Suprapubic skin (tissue), 4 donors: ENCODE measurements around the gene SLC36A3. TPM values are rescaled to one million over a fixed set of nuclear protein-coding genes. Genes with fewer than 3 reads are reported as not detected.
"Not testable (repeated sequence)": the region's sequence is repeated elsewhere in the genome, so short reads cannot be mapped to it uniquely, and the experiment has no call there.

ENCODE experiments used
- DNase-seq, 2 donors: peaks; one replicate each; pipeline ENCODE4 v3.0.0-alpha.2; 2019; ENCODE audit warnings: low spot score in 2 of 2
- H3K27ac ChIP-seq: fragments of 200-600 bp; sonication (generic); one replicate; pipeline ENCODE4 v1.5.1; 2019
- H3K27me3 ChIP-seq: fragments of 200-600 bp; sonication (generic); one replicate; pipeline ENCODE4 v1.5.1; 2019
- H3K36me3 ChIP-seq: fragments of 200-600 bp; sonication (generic); one replicate; pipeline ENCODE4 v1.5.1; 2019
- H3K4me1 ChIP-seq: fragments of 200-600 bp; sonication (generic); one replicate; pipeline ENCODE4 v1.5.1; 2019
- H3K4me3 ChIP-seq: fragments of 200-600 bp; sonication (generic); one replicate; pipeline ENCODE4 v1.5.1; 2019; ENCODE audit warnings: mild to moderate bottlenecking
- H3K9me3 ChIP-seq: fragments of 200-600 bp; sonication (generic); one replicate; pipeline ENCODE4 v1.5.1; 2019
- EP300 ChIP-seq: sonication (generic); formaldehyde crosslinking; IDR thresholded peaks from one replicate; pipeline ENCODE4 v1.6.1; 2017; ENCODE audit warnings: antibody characterized with exemption
- POLR2A ChIP-seq, 2 donors: fragments of 450-650 bp; IDR thresholded peaks; one replicate each; pipeline ENCODE4 v1.6.1; 2017; ENCODE audit warnings: antibody characterized with exemption in 2 of 2, mild to moderate bottlenecking in 2 of 2, moderate library complexity in 2 of 2
- POLR2AphosphoS5 ChIP-seq, 3 donors: sonication (generic); formaldehyde crosslinking; IDR thresholded peaks; one replicate each; pipeline ENCODE4 v1.6.1; 2017; ENCODE audit warnings: antibody characterized with exemption in 3 of 3
- WGBS: methylation state at CpG from one replicate; pipeline ENCODE4 v1.1.5; 2018; 5-methylcytosine and 5-hydroxymethylcytosine counted together
- total RNA-seq, 4 donors: library from RNA; depleted of rRNA; stranded (reverse); fragments of >200 nt; gene quantifications; one replicate each; pipeline ENCODE4 v1.1.0, GENCODE V29; 2016
- TF ChIP-seq, protein P1 (sequence below), 2 donors: fragments of 200-600 bp in 1 of 2; fragments of 450-650 bp in 1 of 2; sonication (generic) in 1 of 2; IDR thresholded peaks; one replicate each; pipeline ENCODE4 v1.5.1; 2016 to 2019; ENCODE audit warnings: antibody characterized with exemption in 2 of 2, mild to moderate bottlenecking in 1 of 2, moderate library complexity in 1 of 2

SLC36A3 gene
- total RNA-seq, 4 donors from 2014 or later: not detected

DNA sequence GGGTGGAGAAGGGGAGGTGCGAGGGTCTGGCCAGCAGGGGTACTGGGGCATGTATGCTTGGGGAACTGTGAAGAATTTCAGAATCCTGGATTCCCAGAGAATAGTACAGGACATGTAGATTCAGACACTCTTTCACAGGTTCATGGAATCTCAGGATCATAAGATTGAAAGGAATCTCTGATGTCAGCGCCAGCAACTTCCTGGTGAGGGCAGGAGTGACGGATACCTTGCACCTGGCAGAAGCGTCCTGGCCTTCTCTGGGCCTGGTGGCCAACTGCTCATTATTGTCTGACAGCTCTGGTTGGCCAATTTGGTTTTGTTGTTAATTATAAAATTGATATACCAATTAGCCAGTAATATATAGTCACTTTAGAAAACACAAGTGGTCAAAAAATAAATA is 43.6 kb downstream of the SLC36A3 start:
- DNase-seq: no peak
- WGBS: 85% methylated on average over 4 of the region's 4 CpGs
- H3K4me3 ChIP-seq: no peak overlapping the region
- peaks cover 10% of the 10 kb centered on the region for H3K36me3 ChIP-seq
- H3K27me3 ChIP-seq: no peaks in the 10 kb centered on the region
- no peak overlapping the region for H3K27ac ChIP-seq
- no peaks in the 10 kb centered on the region for H3K9me3 ChIP-seq
- TF ChIP-seq POLR2AphosphoS5 (IDR thresholded peaks at IDR 0.05): no peak
- H3K4me1 ChIP-seq: peaks cover 64% of the 10 kb centered on the region

DNA sequence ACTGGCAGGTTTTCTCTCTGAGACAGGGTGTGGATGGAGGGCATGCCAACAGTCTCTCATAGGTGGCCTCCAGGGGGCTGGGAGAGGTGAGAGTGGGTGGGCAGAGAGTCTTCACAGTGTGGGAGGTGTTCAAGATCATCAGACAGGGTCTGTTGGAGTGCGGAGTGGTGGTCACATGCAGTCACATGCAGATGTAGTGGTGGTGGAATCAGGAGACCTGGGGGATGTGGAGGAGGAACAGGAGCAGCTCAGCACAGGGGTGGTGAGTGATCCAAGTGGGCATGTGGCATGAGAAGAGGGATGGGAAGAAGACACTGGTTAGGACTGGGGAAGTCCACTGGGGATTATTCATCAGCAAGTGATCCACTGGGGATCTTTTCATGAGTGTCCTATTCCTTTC is 44.8 kb downstream of the SLC36A3 start:
- DNase-seq: peak in 1 of 2 donors; percentile 55
- Histone ChIP-seq H3K27ac (peak overlapping the region; percentile 34), H3K4me3 (no peak overlapping the region), H3K27me3 (no peaks in the 10 kb centered on the region), H3K36me3 (peaks cover 10% of the 10 kb centered on the region), H3K4me1 (peaks cover 64% of the 10 kb centered on the region), H3K9me3 (no peaks in the 10 kb centered on the region)
- 0% methylated on average over 1 of the region's 1 CpG for WGBS
- TF ChIP-seq POLR2AphosphoS5 (IDR thresholded peaks at IDR 0.05): no peak
- TF ChIP-seq POLR2A (IDR thresholded peaks at IDR 0.05): no peak
- TF ChIP-seq, protein P1, sequence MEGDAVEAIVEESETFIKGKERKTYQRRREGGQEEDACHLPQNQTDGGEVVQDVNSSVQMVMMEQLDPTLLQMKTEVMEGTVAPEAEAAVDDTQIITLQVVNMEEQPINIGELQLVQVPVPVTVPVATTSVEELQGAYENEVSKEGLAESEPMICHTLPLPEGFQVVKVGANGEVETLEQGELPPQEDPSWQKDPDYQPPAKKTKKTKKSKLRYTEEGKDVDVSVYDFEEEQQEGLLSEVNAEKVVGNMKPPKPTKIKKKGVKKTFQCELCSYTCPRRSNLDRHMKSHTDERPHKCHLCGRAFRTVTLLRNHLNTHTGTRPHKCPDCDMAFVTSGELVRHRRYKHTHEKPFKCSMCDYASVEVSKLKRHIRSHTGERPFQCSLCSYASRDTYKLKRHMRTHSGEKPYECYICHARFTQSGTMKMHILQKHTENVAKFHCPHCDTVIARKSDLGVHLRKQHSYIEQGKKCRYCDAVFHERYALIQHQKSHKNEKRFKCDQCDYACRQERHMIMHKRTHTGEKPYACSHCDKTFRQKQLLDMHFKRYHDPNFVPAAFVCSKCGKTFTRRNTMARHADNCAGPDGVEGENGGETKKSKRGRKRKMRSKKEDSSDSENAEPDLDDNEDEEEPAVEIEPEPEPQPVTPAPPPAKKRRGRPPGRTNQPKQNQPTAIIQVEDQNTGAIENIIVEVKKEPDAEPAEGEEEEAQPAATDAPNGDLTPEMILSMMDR (IDR thresholded peaks at IDR 0.05): no peak

DNA sequence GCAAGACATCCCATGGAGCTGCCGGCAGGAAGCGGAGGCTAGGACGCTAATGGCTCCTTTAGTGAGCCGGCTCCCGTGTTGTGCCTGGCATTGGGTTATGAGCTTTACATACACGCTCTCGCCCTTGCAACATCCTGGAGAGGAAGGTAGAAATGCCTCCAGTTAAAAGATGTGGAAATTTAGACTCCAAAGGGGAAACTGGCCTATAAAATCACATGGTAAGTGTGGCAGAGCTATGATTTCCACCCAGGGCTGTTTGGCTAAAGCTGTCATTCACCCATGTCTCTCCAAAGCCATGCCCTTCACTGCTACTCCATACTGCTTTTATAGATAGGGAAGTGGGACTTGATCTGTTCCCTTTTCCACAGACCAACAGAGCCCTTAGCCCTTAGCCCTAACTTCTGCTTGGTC is 45.4 kb downstream of the SLC36A3 start:
- Histone ChIP-seq H3K27ac (peak overlapping the region; percentile 34), H3K36me3 (peaks cover 10% of the 10 kb centered on the region), H3K9me3 (no peaks in the 10 kb centered on the region), H3K4me3 (no peak overlapping the region), H3K4me1 (peaks cover 64% of the 10 kb centered on the region), H3K27me3 (no peaks in the 10 kb centered on the region)
- WGBS: 86% methylated on average over 7 of the region's 7 CpGs
- peak in 1 of 2 donors; percentile 49 for DNase-seq
- TF ChIP-seq POLR2A (IDR thresholded peaks at IDR 0.05): no peak
- no peak for TF ChIP-seq POLR2AphosphoS5 (IDR thresholded peaks at IDR 0.05)
- TF ChIP-seq, protein P1 (IDR thresholded peaks at IDR 0.05): no peak
- no peak for TF ChIP-seq EP300

DNA sequence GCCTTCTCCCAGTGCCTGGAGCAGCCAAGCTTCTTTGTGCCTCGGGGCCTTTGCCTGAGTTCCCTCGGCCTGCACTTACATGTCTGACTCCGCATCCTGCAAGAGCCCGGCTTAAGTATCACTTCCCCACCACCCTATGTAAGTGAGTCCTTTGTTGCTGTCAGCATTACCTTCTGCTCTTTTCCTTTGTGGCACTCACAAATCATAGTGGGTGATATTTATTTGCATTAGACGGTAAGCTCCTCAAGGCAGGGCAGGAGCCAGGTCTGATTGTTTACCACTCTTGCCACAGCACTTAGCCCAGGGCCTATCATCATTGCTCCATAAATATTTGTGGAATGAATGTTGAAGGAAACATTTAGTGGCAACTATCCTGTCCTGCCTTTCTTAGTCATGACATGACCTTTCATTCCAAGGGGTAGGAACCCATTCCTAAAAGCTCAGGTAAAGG is 45.8 kb downstream of the SLC36A3 start:
- DNase-seq: peak in 1 of 2 donors; percentile 62
- TF ChIP-seq, protein P1 (IDR thresholded peaks at IDR 0.05): no peak
- no peak for TF ChIP-seq POLR2AphosphoS5 (IDR thresholded peaks at IDR 0.05)
- TF ChIP-seq POLR2A (IDR thresholded peaks at IDR 0.05): no peak
- TF ChIP-seq EP300: no peak
- peak overlapping the region; percentile 34 for H3K27ac ChIP-seq
- 55% methylated on average over 5 of the region's 5 CpGs for WGBS
- no peaks in the 10 kb centered on the region for H3K9me3 ChIP-seq
- H3K27me3 ChIP-seq: no peaks in the 10 kb centered on the region
- H3K4me3 ChIP-seq: no peak overlapping the region
- peaks cover 61% of the 10 kb centered on the region for H3K4me1 ChIP-seq
- H3K36me3 ChIP-seq: peaks cover 10% of the 10 kb centered on the region

DNA sequence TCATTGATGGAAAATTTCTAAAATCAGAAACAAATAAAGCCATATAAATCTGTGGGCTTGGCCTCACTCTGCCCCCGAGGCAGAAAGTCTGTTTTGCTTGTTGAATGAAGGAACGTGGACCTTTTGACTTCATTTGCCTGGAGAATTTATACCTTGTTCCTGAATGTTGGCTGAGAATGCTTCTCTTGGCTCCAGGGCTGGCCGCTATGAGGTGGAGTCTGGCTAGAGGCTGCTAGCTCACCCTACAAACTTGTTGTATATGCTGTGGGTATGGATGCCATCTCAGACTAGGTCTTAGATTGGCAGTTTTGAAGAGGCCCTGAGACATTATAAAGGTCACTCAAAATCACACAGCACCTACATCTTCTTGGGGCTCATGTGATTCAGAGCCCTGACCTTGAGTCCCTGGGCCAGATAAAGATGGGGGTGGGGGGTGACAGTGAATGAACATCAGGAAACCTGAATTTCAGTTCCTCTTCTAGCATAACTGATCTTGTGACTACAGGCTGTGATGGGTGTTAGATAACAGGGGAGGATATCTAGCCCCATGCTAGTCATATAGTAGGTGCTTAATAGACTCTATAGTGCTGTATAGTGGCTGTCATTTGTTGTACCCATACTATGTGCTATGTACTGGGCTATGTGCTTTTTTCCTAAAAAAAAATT is 47.8 kb downstream of the SLC36A3 start:
- H3K9me3 ChIP-seq: no peaks in the 10 kb centered on the region
- H3K4me3 ChIP-seq: no peak overlapping the region
- peaks cover 60% of the 10 kb centered on the region for H3K4me1 ChIP-seq
- TF ChIP-seq, protein P1 (IDR thresholded peaks at IDR 0.05): no peak
- TF ChIP-seq EP300: no peak
- TF ChIP-seq POLR2AphosphoS5 (IDR thresholded peaks at IDR 0.05): no peak
- TF ChIP-seq POLR2A (IDR thresholded peaks at IDR 0.05): no peak
- peak in 1 of 2 donors; percentile 20 for DNase-seq
- H3K36me3 ChIP-seq: peaks cover 3% of the 10 kb centered on the region
- no peaks in the 10 kb centered on the region for H3K27me3 ChIP-seq
- H3K27ac ChIP-seq: no peak overlapping the region
- 64% methylated on average over 3 of the region's 3 CpGs for WGBS

DNA sequence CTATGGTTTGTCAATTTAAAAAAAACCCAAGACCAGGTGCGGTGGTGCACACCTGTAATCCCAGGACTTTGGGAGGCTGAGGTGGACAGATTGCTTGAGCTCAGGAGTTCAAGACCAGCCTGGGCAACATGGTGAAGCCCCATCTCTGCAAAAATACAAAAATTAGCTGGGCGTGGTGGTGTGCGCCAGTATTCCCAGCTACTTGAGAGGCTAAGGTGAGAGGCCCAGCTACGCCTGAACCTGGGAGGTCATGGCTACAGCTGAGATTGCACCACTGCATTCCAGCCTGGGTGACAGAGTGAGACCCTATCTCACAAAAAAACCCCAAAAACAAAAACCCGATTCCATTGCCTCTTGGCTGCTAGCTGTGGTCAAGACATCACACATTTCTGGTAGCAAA is 48.6 kb downstream of the SLC36A3 start:
- not testable (repeated sequence) for H3K9me3 ChIP-seq, H3K27me3 ChIP-seq, H3K36me3 ChIP-seq
- peak overlapping the region; percentile 31 for H3K27ac ChIP-seq
- H3K4me3 ChIP-seq: peak overlapping the region; percentile 83
- 92% methylated on average over 5 of the region's 5 CpGs for WGBS
- peaks cover 60% of the 10 kb centered on the region for H3K4me1 ChIP-seq
- DNase-seq: peak in 1 of 2 donors; percentile 46
